ENCODE results near the gene WDFY1. TPM values are rescaled to one million over a fixed set of nuclear protein-coding genes. Genes with fewer than 3 reads are reported as not detected.

Gene WDFY1
- total and polyA plus RNA-seq, 2 donors (not counting 3 experiments of a cell fraction or from before 2014, with no cell fraction given) = 54.7 to 68.7 TPM

GRCh38 chr2:223934870-223935269 lies 10.3 kb downstream of the WDFY1 start:
- no peaks in the 10 kb centered on the region for H3K9me3 ChIP-seq (replicated peaks; ENCODE audit: control insufficient read depth, insufficient read depth, low read length)
- H3K9me1 ChIP-seq (replicated peaks; ENCODE audit: control insufficient read depth, extremely low read depth, insufficient read depth, low read length) = no peaks in the 10 kb centered on the region
- no peak overlapping the region for H3K4me3 ChIP-seq (replicated peaks in 1 of 3; ENCODE audit: insufficient read depth in 1 of 3, low read depth in 1 of 3, low read length in 3 of 3)
- H3K9ac ChIP-seq (replicated peaks; ENCODE audit: extremely low read depth, insufficient read depth, low read length) = no peak overlapping the region
- H2AFZ ChIP-seq (ENCODE audit: low read depth, low read length) = no peak overlapping the region
- dilution Hi-C loops (cut with MboI; ENCODE audit: extremely low pct_ligation_motif_present, low sequenced_read_pairs) (no loop called here), intact Hi-C loops (cut with micrococcal nuclease) (no loop called here)
- peaks cover 98% of the 10 kb centered on the region for H3K79me2 ChIP-seq (ENCODE audit: control insufficient read depth, insufficient read depth, low read length)
- H3K27me3 ChIP-seq (ENCODE audit: control insufficient read depth in 2 of 2, insufficient read depth in 2 of 2, low read length in 2 of 2) = no peaks in the 10 kb centered on the region
- FAIRE-seq (no peak), DNase-seq (ENCODE audit: low read depth, low spot score) (no peak)
- H3K4me1 ChIP-seq (ENCODE audit: control insufficient read depth, extremely low read depth, insufficient read depth, low read length) = peaks cover 32% of the 10 kb centered on the region
- CTCF ChIA-PET = interaction anchor here (1.5 to 2.7 kb wide), 2 partner anchors 11 to 35 kb away, joined by 3 to 12 read pairs; no protein-coding TSS in a partner anchor
- TF ChIP-seq MAX (IDR thresholded peaks at IDR 0.05; ENCODE audit: insufficient read depth, insufficient read length) (no peak), GATA2 (IDR thresholded peaks at IDR 0.05; ENCODE audit: insufficient read depth, insufficient read length, low read depth, low read length) (no peak)
- POLR2A ChIA-PET = no interaction called here
- H3K36me3 ChIP-seq (ENCODE audit: control insufficient read depth in 2 of 2, extremely low read depth in 1 of 2, insufficient read depth in 2 of 2, low read length in 2 of 2) = no peaks in the 10 kb centered on the region
- peaks cover 1% of the 10 kb centered on the region for H4K20me1 ChIP-seq (replicated peaks; ENCODE audit: control insufficient read depth, extremely low read depth, insufficient read depth, low read length)
- no peak overlapping the region for H3K27ac ChIP-seq (ENCODE audit: insufficient read depth, low read depth, low read length)
- BruUV-seq (replicated peaks) = no TSS peak
- no peak overlapping the region for H3K4me2 ChIP-seq (ENCODE audit: insufficient read depth, low read length)

- ChIA-PET CTCF (interaction anchor here (1.0 to 2.7 kb wide), 3 partner anchors 9 to 37 kb away, joined by 3 to 12 read pairs (median 3); no protein-coding TSS in a partner anchor), POLR2A (no interaction called here)
- H4K20me1 ChIP-seq (replicated peaks; ENCODE audit: control insufficient read depth, extremely low read depth, insufficient read depth, low read length) = peaks cover 2% of the 10 kb centered on the region
- no TSS peak for BruUV-seq (replicated peaks)
- H2AFZ ChIP-seq (ENCODE audit: low read depth, low read length) = no peak overlapping the region
- no peaks in the 10 kb centered on the region for H3K27me3 ChIP-seq (ENCODE audit: control insufficient read depth in 2 of 2, insufficient read depth in 2 of 2, low read length in 2 of 2)
- peak; percentile 41 for DNase-seq (ENCODE audit: low read depth, low spot score)
- peaks cover 97% of the 10 kb centered on the region for H3K79me2 ChIP-seq (ENCODE audit: control insufficient read depth, insufficient read depth, low read length)
- no peaks in the 10 kb centered on the region for H3K9me1 ChIP-seq (replicated peaks; ENCODE audit: control insufficient read depth, extremely low read depth, insufficient read depth, low read length)
- dilution Hi-C loops (cut with MboI; ENCODE audit: extremely low pct_ligation_motif_present, low sequenced_read_pairs) = no loop called here
- H3K9ac ChIP-seq (replicated peaks; ENCODE audit: extremely low read depth, insufficient read depth, low read length) = no peak overlapping the region
- no peak overlapping the region for H3K27ac ChIP-seq (ENCODE audit: insufficient read depth, low read depth, low read length)
- TF ChIP-seq POLR2AphosphoS5 (IDR thresholded peaks at IDR 0.05; ENCODE audit: insufficient read depth, low read depth, low read length) (no peak), FOS (IDR thresholded peaks at IDR 0.05; ENCODE audit: borderline replicate concordance, insufficient read depth, low read length) (no peak), CTCF (IDR thresholded peaks at IDR 0.05; ENCODE audit: extremely low read depth in 1 of 2, insufficient read depth in 1 of 2, low read depth in 1 of 2, low read length in 2 of 2) (no peak)
- no peak for FAIRE-seq
- no peak overlapping the region for H3K4me3 ChIP-seq (replicated peaks in 1 of 3; ENCODE audit: insufficient read depth in 1 of 3, low read depth in 1 of 3, low read length in 3 of 3)
- no peaks in the 10 kb centered on the region for H3K36me3 ChIP-seq (ENCODE audit: control insufficient read depth in 2 of 2, extremely low read depth in 1 of 2, insufficient read depth in 2 of 2, low read length in 2 of 2)
- intact Hi-C loops (cut with micrococcal nuclease) = no loop called here
- peaks cover 27% of the 10 kb centered on the region for H3K4me1 ChIP-seq (ENCODE audit: control insufficient read depth, extremely low read depth, insufficient read depth, low read length)
- no peaks in the 10 kb centered on the region for H3K9me3 ChIP-seq (replicated peaks; ENCODE audit: control insufficient read depth, insufficient read depth, low read length)
- H3K4me2 ChIP-seq (ENCODE audit: insufficient read depth, low read length) = no peak overlapping the region
Observed at GRCh38 chr2:223932816-223933800, 12.0 kb downstream of the WDFY1 start.

Data from endothelial cell of umbilical vein (primary cell).